Peyer's patch (tissue), 4 donors: ENCODE data around the gene RAD52. TPM values are rescaled to one million over a fixed set of nuclear protein-coding genes. Genes with fewer than 3 reads are reported as not detected.

Source experiments
- DNase-seq, 3 donors: peaks; one replicate each; pipeline ENCODE4 v3.0.0-alpha.2; 2017 to 2019
- H3K27ac ChIP-seq, 4 donors: fragments of 200-600 bp; sonication (generic); one replicate each; pipeline ENCODE4 v1.5.1; 2016 to 2019
- H3K27me3 ChIP-seq, 2 donors: fragments of 200-600 bp; sonication (generic); one replicate each; pipeline ENCODE4 v1.5.1; 2019
- H3K36me3 ChIP-seq, 3 donors: fragments of 200-600 bp; sonication (generic); one replicate each; pipeline ENCODE4 v1.5.1; 2016 to 2019
- H3K4me1 ChIP-seq, 4 donors: fragments of 200-600 bp; sonication (generic); one replicate each; pipeline ENCODE4 v1.5.1; 2016 to 2019
- H3K4me3 ChIP-seq, 4 donors: fragments of 200-600 bp; sonication (generic); 1 replicate in 3 of 4; 2 replicates in 1 of 4; pipeline ENCODE4 v1.5.1; 2016 to 2019; ENCODE audit warnings: mild to moderate bottlenecking in 1 of 4
- H3K9me3 ChIP-seq, 4 donors: fragments of 200-600 bp; sonication (generic); one replicate each; pipeline ENCODE4 v1.5.1; 2016 to 2019; ENCODE audit warnings: mild to moderate bottlenecking in 1 of 4
- CTCF ChIP-seq, 6 experiments: fragments of 450-650 bp in 4 of 6; fragments of 200-600 bp in 2 of 6; sonication (generic) in 1 of 6; IDR thresholded peaks; one replicate each; pipeline ENCODE4 v1.5.1; 2017 to 2019; ENCODE audit warnings: antibody characterized with exemption in 6 of 6, mild to moderate bottlenecking in 3 of 6, moderate library complexity in 1 of 6
- POLR2A ChIP-seq, 2 donors: fragments of 450-650 bp; IDR thresholded peaks; one replicate each; pipeline ENCODE4 v1.5.1; 2017; ENCODE audit warnings: antibody characterized with exemption in 2 of 2, mild to moderate bottlenecking in 2 of 2, moderate library complexity in 2 of 2
- total RNA-seq, 4 donors: library from RNA; depleted of rRNA; stranded (reverse); fragments of >200 nt; gene quantifications; one replicate each; pipeline ENCODE4 v1.1.0, GENCODE V29; 2016

The RAD52 gene
- total RNA-seq, 4 donors from 2014 or later = 14.2 to 59.4 (median 25.3) TPM

- DNase-seq = no peak
- H3K4me1 ChIP-seq = peaks cover 0 to 25% (median 5%) of the 10 kb centered on the region in 4 donors
- H3K4me3 ChIP-seq = no peak overlapping the region
- H3K9me3 ChIP-seq = no peaks in the 10 kb centered on the region
- TF ChIP-seq POLR2A (IDR thresholded peaks at IDR 0.05) (no peak), CTCF (IDR thresholded peaks at IDR 0.05) (no peak)
- H3K36me3 ChIP-seq = no peaks in the 10 kb centered on the region
- H3K27me3 ChIP-seq = no peaks in the 10 kb centered on the region
- no peak overlapping the region for H3K27ac ChIP-seq
These were observed 39.2 kb upstream of the RAD52 start for GRCh38 chr12:988646-989045.

GRCh38 chr12:981961-982360 is 32.5 kb upstream of the RAD52 start:
- Histone ChIP-seq H3K27ac (no peak overlapping the region), H3K27me3 (no peaks in the 10 kb centered on the region), H3K9me3 (no peaks in the 10 kb centered on the region), H3K4me3 (no peak overlapping the region), H3K4me1 (no peaks in the 10 kb centered on the region), H3K36me3 (no peaks in the 10 kb centered on the region)
- no peak for DNase-seq
- no peak for TF ChIP-seq POLR2A (IDR thresholded peaks at IDR 0.05)

GRCh38 chr12:981176-981828 is 31.8 kb upstream of the RAD52 start:
- Histone ChIP-seq H3K4me3 (no peak overlapping the region), H3K27me3 (no peaks in the 10 kb centered on the region), H3K4me1 (no peaks in the 10 kb centered on the region), H3K27ac (no peak overlapping the region), H3K9me3 (no peaks in the 10 kb centered on the region), H3K36me3 (no peaks in the 10 kb centered on the region)
- TF ChIP-seq POLR2A (IDR thresholded peaks at IDR 0.05) (no peak), CTCF (IDR thresholded peaks at IDR 0.05) (no peak)
- no peak for DNase-seq

GRCh38 chr12:979349-979748 is 29.9 kb upstream of the RAD52 start:
- H3K27me3 ChIP-seq = no peaks in the 10 kb centered on the region
- no peaks in the 10 kb centered on the region for H3K36me3 ChIP-seq
- no peak overlapping the region for H3K27ac ChIP-seq
- no peak for DNase-seq
- no peak overlapping the region for H3K4me3 ChIP-seq
- no peak for TF ChIP-seq CTCF (IDR thresholded peaks at IDR 0.05)
- no peak for TF ChIP-seq POLR2A (IDR thresholded peaks at IDR 0.05)
- H3K4me1 ChIP-seq = no peaks in the 10 kb centered on the region
- H3K9me3 ChIP-seq = no peaks in the 10 kb centered on the region

- Histone ChIP-seq H3K9me3 (no peaks in the 10 kb centered on the region), H3K4me3 (no peak overlapping the region), H3K27ac (no peak overlapping the region), H3K27me3 (no peaks in the 10 kb centered on the region), H3K36me3 (no peaks in the 10 kb centered on the region), H3K4me1 (no peaks in the 10 kb centered on the region)
- no peak for DNase-seq
- TF ChIP-seq CTCF (IDR thresholded peaks at IDR 0.05) (no peak), POLR2A (IDR thresholded peaks at IDR 0.05) (no peak)
These were observed 27.7 kb upstream of the RAD52 start for GRCh38 chr12:977156-977555.

GRCh38 chr12:976644-977043 is 27.1 kb upstream of the RAD52 start:
- no peaks in the 10 kb centered on the region for H3K36me3 ChIP-seq
- no peak for DNase-seq
- no peak overlapping the region for H3K27ac ChIP-seq
- no peak overlapping the region for H3K4me3 ChIP-seq
- H3K9me3 ChIP-seq = no peaks in the 10 kb centered on the region
- no peaks in the 10 kb centered on the region for H3K27me3 ChIP-seq
- no peaks in the 10 kb centered on the region for H3K4me1 ChIP-seq
- no peak for TF ChIP-seq POLR2A (IDR thresholded peaks at IDR 0.05)
- no peak for TF ChIP-seq CTCF (IDR thresholded peaks at IDR 0.05)
